Measurements from ENCODE around the gene LONRF3. TPM values are rescaled to one million over a fixed set of nuclear protein-coding genes. Genes with fewer than 3 reads are reported as not detected.
"Not testable (repeated sequence)": the region's sequence is repeated elsewhere in the genome, so short reads cannot be mapped to it uniquely, and the experiment has no call there.

Gene LONRF3
- total and polyA plus RNA-seq, 2 donors (not counting 1 experiment from before 2014, with no cell fraction given), result 0.33 TPM; not detected in 1

DNA sequence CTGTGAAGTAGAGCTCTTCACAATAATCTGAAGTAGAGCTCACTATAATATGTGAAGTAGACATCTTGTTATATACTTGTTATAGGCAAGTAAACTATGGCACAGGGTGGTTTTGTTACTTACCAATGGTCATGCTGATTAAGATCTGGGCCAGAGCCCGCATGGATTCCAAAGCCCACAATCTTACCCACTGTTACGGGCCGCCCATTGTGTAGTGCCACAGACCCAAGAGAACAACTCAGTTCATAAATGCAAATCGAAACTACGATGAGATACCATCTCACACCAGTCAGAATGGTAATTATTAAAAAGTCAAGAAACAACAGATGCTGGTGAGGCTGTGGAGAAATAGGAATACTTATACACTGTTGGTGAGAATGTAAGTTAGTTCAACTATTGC, 51.5 kb downstream of the LONRF3 start:
- DNase-seq (ENCODE audit: low read depth in 2 of 2), result no peak
- H4K20me1 ChIP-seq (ENCODE audit: control insufficient read depth, extremely low read depth, insufficient read depth, low read length), result no peaks in the 10 kb centered on the region
- H2AFZ ChIP-seq (ENCODE audit: low read length), result no peak overlapping the region
- no peaks in the 10 kb centered on the region for H3K9me3 ChIP-seq (ENCODE audit: control insufficient read depth, insufficient read depth, low read depth, low read length)
- H3K4me3 ChIP-seq (replicated peaks in 1 of 4; ENCODE audit: control extremely low read depth in 1 of 4, insufficient read depth in 1 of 4, low read depth in 3 of 4, low read length in 4 of 4), result no peak overlapping the region
- no peak overlapping the region for H3K27ac ChIP-seq (ENCODE audit: insufficient read depth, low read length)
- no peaks in the 10 kb centered on the region for H3K27me3 ChIP-seq (ENCODE audit: control insufficient read depth, insufficient read depth, low read length)
- no peaks in the 10 kb centered on the region for H3K4me1 ChIP-seq (ENCODE audit: control insufficient read depth, extremely low read depth, insufficient read depth, low read length)
- H3K9ac ChIP-seq (ENCODE audit: insufficient read depth, low read length), result no peak overlapping the region
- H3K4me2 ChIP-seq (ENCODE audit: extremely low read depth, insufficient read depth, low read length), result no peak overlapping the region
- H3K36me3 ChIP-seq (ENCODE audit: control insufficient read depth, insufficient read depth, low read length), result no peaks in the 10 kb centered on the region
- TF ChIP-seq, protein P1, sequence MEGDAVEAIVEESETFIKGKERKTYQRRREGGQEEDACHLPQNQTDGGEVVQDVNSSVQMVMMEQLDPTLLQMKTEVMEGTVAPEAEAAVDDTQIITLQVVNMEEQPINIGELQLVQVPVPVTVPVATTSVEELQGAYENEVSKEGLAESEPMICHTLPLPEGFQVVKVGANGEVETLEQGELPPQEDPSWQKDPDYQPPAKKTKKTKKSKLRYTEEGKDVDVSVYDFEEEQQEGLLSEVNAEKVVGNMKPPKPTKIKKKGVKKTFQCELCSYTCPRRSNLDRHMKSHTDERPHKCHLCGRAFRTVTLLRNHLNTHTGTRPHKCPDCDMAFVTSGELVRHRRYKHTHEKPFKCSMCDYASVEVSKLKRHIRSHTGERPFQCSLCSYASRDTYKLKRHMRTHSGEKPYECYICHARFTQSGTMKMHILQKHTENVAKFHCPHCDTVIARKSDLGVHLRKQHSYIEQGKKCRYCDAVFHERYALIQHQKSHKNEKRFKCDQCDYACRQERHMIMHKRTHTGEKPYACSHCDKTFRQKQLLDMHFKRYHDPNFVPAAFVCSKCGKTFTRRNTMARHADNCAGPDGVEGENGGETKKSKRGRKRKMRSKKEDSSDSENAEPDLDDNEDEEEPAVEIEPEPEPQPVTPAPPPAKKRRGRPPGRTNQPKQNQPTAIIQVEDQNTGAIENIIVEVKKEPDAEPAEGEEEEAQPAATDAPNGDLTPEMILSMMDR (conservative IDR thresholded peaks at IDR 0.05 in 1 of 2, IDR thresholded peaks at IDR 0.05 in 1 of 2; ENCODE audit: low read depth in 1 of 2, low read length in 2 of 2), result no peak
- no peak for TF ChIP-seq EZH2 (IDR thresholded peaks at IDR 0.05; ENCODE audit: low read length, missing control alignments)
- H3K79me2 ChIP-seq (ENCODE audit: control insufficient read depth, insufficient read depth, low read length), result no peaks in the 10 kb centered on the region

- H3K79me2 ChIP-seq (ENCODE audit: control insufficient read depth, insufficient read depth, low read length); H3K9me3 ChIP-seq (ENCODE audit: control insufficient read depth, insufficient read depth, low read depth, low read length); H3K27me3 ChIP-seq (ENCODE audit: control insufficient read depth, insufficient read depth, low read length); H3K9ac ChIP-seq (ENCODE audit: insufficient read depth, low read length); H3K4me1 ChIP-seq (ENCODE audit: control insufficient read depth, extremely low read depth, insufficient read depth, low read length); H2AFZ ChIP-seq (ENCODE audit: low read length); H3K27ac ChIP-seq (ENCODE audit: insufficient read depth, low read length); H3K4me3 ChIP-seq (replicated peaks in 1 of 4; ENCODE audit: control extremely low read depth in 1 of 4, insufficient read depth in 1 of 4, low read depth in 3 of 4, low read length in 4 of 4); H4K20me1 ChIP-seq (ENCODE audit: control insufficient read depth, extremely low read depth, insufficient read depth, low read length); H3K36me3 ChIP-seq (ENCODE audit: control insufficient read depth, insufficient read depth, low read length); H3K4me2 ChIP-seq (ENCODE audit: extremely low read depth, insufficient read depth, low read length); DNase-seq (ENCODE audit: low read depth in 2 of 2): not testable (repeated sequence)
Measured at GRCh38 chrX:119026344-119026743, 51.9 kb downstream of the LONRF3 start.

- H3K4me1 ChIP-seq (ENCODE audit: control insufficient read depth, extremely low read depth, insufficient read depth, low read length); H3K79me2 ChIP-seq (ENCODE audit: control insufficient read depth, insufficient read depth, low read length); H3K27me3 ChIP-seq (ENCODE audit: control insufficient read depth, insufficient read depth, low read length); H4K20me1 ChIP-seq (ENCODE audit: control insufficient read depth, extremely low read depth, insufficient read depth, low read length); H2AFZ ChIP-seq (ENCODE audit: low read length); DNase-seq (ENCODE audit: low read depth in 2 of 2); H3K9ac ChIP-seq (ENCODE audit: insufficient read depth, low read length); H3K9me3 ChIP-seq (ENCODE audit: control insufficient read depth, insufficient read depth, low read depth, low read length); H3K4me3 ChIP-seq (replicated peaks in 1 of 4; ENCODE audit: control extremely low read depth in 1 of 4, insufficient read depth in 1 of 4, low read depth in 3 of 4, low read length in 4 of 4); H3K27ac ChIP-seq (ENCODE audit: insufficient read depth, low read length); H3K4me2 ChIP-seq (ENCODE audit: extremely low read depth, insufficient read depth, low read length); H3K36me3 ChIP-seq (ENCODE audit: control insufficient read depth, insufficient read depth, low read length): not testable (repeated sequence)
Measured at GRCh38 chrX:119027960-119028732, 53.7 kb downstream of the LONRF3 start.

DNA sequence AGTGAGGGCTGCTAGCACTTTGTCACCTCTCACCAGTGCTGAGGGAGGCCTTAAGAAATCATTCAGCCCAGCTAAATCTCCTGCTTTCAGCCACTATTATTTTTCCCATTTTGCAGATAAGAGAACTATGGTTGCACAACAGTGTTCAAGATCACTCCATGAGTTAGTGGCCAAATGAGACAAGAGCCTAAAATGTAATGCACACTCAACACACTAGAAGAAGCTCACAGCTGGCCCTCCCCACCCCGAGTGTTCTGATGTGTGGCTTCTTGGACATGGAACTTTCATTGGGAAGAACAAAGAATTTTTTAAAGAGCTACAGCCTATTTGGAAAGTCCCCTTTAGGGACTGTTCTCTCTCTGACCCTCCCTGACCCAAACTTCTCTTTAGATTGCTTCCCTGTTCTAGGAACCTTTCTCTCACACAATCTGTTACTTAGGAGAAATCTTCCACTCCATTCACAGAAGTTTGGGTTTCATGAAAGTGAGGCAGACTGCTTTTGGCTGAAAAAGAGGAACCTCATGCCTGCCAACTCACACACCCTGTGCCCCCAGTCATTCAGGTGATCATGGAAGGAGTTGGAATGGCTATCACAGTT, 54.4 kb downstream of the LONRF3 start:
- H2AFZ ChIP-seq (ENCODE audit: low read length), result no peak overlapping the region
- H3K4me3 ChIP-seq (replicated peaks in 1 of 4; ENCODE audit: control extremely low read depth in 1 of 4, insufficient read depth in 1 of 4, low read depth in 3 of 4, low read length in 4 of 4), result no peak overlapping the region
- no peaks in the 10 kb centered on the region for H3K27me3 ChIP-seq (ENCODE audit: control insufficient read depth, insufficient read depth, low read length)
- H3K9me3 ChIP-seq (ENCODE audit: control insufficient read depth, insufficient read depth, low read depth, low read length), result no peaks in the 10 kb centered on the region
- DNase-seq (ENCODE audit: low read depth in 2 of 2), result no peak
- no peaks in the 10 kb centered on the region for H3K36me3 ChIP-seq (ENCODE audit: control insufficient read depth, insufficient read depth, low read length)
- TF ChIP-seq, protein P1 (conservative IDR thresholded peaks at IDR 0.05 in 1 of 2, IDR thresholded peaks at IDR 0.05 in 1 of 2; ENCODE audit: low read depth in 1 of 2, low read length in 2 of 2), result no peak
- no peak for TF ChIP-seq EZH2 (IDR thresholded peaks at IDR 0.05; ENCODE audit: low read length, missing control alignments)
- no peaks in the 10 kb centered on the region for H4K20me1 ChIP-seq (ENCODE audit: control insufficient read depth, extremely low read depth, insufficient read depth, low read length)
- no peaks in the 10 kb centered on the region for H3K4me1 ChIP-seq (ENCODE audit: control insufficient read depth, extremely low read depth, insufficient read depth, low read length)
- H3K79me2 ChIP-seq (ENCODE audit: control insufficient read depth, insufficient read depth, low read length), result no peaks in the 10 kb centered on the region
- H3K9ac ChIP-seq (ENCODE audit: insufficient read depth, low read length), result no peak overlapping the region
- H3K27ac ChIP-seq (ENCODE audit: insufficient read depth, low read length), result no peak overlapping the region
- H3K4me2 ChIP-seq (ENCODE audit: extremely low read depth, insufficient read depth, low read length), result no peak overlapping the region

GRCh38 chrX:119029656-119030055, 55.2 kb downstream of the LONRF3 start:
- DNase-seq (ENCODE audit: low read depth in 2 of 2); H3K27ac ChIP-seq (ENCODE audit: insufficient read depth, low read length); H3K27me3 ChIP-seq (ENCODE audit: control insufficient read depth, insufficient read depth, low read length); H3K4me3 ChIP-seq (replicated peaks in 1 of 4; ENCODE audit: control extremely low read depth in 1 of 4, insufficient read depth in 1 of 4, low read depth in 3 of 4, low read length in 4 of 4); H3K9ac ChIP-seq (ENCODE audit: insufficient read depth, low read length); H3K9me3 ChIP-seq (ENCODE audit: control insufficient read depth, insufficient read depth, low read depth, low read length); H4K20me1 ChIP-seq (ENCODE audit: control insufficient read depth, extremely low read depth, insufficient read depth, low read length); H2AFZ ChIP-seq (ENCODE audit: low read length); H3K79me2 ChIP-seq (ENCODE audit: control insufficient read depth, insufficient read depth, low read length); H3K36me3 ChIP-seq (ENCODE audit: control insufficient read depth, insufficient read depth, low read length); H3K4me2 ChIP-seq (ENCODE audit: extremely low read depth, insufficient read depth, low read length); H3K4me1 ChIP-seq (ENCODE audit: control insufficient read depth, extremely low read depth, insufficient read depth, low read length): not testable (repeated sequence)
